GM21737 (cell line): ENCODE data around the gene CDKN2A.
"Not testable (repeated sequence)": the region's sequence is repeated elsewhere in the genome, so short reads cannot be mapped to it uniquely, and the experiment has no call there.

Experiments
- ATAC-seq: cut with Tn5 transposase; IDR thresholded peaks from one replicate; pipeline ENCODE4 v1.9.1; 2021; ENCODE audit warnings: mild to moderate bottlenecking, moderate library complexity; ENCODE audit not compliant: unreplicated experiment

The CDKN2A gene

DNA sequence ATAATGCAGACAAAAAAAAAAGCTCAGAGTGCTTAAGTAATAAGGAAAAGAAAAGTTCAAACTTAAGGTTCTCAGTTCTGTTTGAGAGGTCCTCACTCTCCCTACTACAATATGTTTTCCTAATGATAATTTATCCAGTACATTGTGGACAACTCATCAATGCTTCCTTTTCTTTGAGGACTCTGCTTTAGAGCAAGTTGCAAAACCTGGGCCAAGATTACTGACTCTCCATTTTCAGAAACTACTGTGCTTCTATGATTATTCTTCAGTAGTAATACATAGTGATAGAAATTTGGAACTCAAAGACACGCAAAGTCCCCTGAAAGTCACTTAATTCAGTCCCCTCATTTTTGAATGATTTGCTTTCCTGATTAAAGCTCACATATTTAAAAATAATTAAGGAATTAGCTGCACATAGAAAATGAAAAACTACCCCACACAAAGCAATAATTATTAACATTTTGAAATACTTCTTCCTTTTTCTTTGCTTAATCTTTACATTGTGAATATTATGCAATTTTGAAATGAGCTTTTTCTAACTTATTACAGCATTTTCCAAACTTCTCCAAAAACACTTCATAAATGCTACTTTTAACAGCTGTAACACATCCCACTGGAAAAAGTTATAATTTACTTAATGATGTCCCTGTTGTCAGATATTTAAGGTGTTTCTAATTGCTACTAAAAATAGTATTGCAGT is 11.2 kb downstream of the CDKN2A start:
- ATAC-seq = no peak

DNA sequence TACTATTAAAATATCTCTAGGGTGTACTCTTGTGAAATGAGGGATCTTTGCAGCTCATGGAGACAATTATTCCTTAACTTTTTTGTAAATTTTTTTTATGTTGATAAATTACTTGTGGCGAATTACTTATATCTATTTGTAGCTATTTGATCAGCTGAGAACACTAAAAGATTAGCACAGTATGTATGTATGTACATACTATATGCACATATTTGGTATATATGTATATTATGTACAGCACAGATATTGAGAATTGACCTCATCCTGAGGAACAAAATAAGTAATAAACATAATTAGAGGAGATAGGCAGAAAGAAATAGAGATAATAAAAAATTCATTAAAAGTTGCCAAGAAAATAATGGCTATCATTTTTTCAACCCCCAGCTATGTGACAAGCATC is 11.8 kb downstream of the CDKN2A start:
- no peak for ATAC-seq

DNA sequence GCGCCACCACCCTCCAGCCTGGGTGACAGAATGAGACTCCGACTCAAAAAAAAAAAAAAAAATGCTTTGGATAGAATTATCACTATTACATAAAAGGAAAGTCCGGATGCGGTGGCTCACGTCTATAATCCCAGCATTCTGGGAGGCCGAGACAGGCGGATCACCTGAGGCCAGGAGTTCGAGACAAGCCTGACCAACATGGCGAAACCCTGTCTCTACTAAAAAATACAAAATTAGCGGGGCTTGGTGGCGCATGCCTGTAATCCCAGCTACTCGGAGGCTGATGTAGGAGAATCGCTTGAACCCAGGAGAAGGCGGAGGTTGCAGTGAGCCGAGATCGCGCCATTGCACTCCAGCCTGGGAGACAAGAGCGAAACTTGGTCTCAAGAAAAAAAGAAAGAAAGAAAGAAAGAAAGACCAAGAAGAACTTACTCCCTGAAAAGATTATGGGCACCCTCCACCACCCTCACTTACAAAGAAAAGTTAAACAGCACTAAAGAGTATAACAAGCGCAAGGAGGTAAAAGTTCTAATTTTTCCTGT is 17.8 kb downstream of the CDKN2A start:
- ATAC-seq = no peak

DNA sequence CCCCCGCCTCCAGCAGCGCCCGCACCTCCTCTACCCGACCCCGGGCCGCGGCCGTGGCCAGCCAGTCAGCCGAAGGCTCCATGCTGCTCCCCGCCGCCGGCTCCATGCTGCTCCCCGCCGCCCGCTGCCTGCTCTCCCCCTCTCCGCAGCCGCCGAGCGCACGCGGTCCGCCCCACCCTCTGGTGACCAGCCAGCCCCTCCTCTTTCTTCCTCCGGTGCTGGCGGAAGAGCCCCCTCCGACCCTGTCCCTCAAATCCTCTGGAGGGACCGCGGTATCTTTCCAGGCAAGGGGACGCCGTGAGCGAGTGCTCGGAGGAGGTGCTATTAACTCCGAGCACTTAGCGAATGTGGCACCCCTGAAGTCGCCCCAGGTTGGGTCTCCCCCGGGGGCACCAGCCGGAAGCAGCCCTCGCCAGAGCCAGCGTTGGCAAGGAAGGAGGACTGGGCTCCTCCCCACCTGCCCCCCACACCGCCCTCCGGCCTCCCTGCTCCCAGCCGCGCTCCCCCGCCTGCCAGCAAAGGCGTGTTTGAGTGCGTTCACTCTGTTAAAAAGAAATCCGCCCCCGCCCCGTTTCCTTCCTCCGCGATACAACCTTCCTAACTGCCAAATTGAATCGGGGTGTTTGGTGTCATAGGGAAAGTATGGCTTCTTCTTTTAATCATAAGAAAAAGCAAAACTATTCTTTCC is 19.3 kb downstream of the CDKN2A start:
- ATAC-seq = peak; percentile 58

DNA sequence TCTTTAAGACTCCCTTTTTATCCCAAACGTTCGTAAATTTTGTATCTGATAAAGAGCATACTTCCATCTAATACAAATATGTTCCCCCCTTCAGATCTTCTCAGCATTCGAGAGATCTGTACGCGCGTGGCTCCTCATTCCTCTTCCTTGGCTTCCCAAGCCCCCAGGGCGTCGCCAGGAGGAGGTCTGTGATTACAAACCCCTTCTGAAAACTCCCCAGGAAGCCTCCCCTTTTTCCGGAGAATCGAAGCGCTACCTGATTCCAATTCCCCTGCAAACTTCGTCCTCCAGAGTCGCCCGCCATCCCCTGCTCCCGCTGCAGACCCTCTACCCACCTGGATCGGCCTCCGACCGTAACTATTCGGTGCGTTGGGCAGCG is 19.9 kb downstream of the CDKN2A start:
- ATAC-seq = no peak

DNA sequence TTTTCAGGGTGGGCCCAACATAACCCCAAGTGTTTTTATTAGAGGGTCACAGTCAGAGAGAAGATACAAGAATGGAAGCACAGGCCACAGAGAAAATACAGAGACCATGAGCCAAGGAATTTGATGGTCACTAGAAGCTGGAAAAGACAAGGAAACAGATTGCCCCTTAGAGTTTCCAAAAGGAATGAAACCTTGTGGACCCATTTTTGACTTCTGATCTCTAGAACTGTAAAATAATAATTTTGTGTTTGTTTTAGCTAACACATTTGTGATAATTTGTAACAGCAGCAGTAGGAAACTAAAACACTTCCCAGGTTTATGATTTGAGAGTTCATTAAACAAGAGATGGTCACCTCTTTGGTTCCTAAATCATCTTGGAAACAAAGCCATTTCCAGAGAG is 21.8 kb downstream of the CDKN2A start:
- no peak for ATAC-seq

DNA sequence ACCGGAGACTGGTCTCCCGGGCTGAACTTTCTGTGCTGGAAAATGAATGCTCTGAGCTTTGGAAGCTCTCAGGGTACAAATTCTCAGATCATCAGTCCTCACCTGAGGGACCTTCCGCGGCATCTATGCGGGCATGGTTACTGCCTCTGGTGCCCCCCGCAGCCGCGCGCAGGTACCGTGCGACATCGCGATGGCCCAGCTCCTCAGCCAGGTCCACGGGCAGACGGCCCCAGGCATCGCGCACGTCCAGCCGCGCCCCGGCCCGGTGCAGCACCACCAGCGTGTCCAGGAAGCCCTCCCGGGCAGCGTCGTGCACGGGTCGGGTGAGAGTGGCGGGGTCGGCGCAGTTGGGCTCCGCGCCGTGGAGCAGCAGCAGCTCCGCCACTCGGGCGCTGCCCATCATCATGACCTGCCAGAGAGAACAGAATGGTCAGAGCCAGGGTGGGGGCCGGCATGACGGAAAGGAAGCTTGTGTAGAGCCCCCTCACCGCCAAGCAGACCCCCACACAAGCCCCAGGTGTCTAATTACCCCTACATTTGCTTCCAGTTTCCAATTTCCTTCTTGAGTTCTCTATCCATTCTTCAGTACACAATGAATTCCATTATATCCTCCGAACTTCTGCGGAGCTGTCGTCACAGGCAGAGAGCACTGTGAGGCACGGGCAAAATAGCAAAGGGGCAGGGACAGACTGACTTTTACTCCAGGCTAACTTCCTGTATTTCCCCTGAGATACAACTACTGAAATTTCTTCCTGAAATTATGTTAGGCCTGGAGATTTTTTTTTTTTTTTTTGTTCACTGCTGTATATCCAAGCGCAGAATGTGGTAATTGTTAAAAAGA is 23.2 kb downstream of the CDKN2A start:
- ATAC-seq = no peak

DNA sequence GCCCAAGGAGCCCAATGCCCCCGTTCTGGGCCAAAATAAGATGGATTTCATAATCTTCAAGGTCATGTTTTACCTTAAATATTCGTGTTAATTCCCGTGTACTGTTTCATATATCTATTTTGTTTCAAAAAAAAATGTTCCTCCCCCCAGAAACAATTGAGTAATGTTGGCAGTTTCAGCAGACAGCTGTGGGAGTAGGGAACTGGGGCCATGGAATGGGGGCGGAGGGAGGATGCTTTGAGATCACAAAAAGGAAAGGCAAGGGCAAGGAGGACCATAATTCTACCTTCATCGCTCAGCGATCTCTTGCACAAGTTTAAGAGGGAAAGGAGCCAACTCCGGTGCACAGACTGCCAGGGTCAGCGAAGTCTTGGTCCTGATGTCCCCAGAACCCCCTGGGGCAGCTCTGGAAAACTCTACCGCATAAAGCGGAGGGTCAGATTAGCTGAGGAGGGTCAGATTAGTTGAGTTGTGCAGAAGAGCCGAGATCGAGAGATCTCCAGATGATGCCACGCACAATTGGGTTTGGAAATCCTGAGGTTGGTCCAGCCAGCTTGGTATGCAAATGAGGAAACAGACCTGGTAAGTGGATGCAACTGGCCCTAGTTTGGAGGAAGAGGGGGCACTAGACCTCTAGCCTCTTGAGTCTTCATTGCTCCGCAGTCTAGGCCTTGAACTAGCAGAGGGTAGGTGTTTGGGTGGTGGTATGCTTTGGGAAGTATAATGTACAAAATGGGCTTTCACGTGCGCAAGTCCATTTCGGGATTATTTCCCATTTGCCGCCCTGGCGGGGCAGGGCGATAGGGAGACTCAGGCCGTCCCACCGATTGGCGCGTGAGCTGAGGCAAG is 24.0 kb downstream of the CDKN2A start:
- ATAC-seq = no peak

DNA sequence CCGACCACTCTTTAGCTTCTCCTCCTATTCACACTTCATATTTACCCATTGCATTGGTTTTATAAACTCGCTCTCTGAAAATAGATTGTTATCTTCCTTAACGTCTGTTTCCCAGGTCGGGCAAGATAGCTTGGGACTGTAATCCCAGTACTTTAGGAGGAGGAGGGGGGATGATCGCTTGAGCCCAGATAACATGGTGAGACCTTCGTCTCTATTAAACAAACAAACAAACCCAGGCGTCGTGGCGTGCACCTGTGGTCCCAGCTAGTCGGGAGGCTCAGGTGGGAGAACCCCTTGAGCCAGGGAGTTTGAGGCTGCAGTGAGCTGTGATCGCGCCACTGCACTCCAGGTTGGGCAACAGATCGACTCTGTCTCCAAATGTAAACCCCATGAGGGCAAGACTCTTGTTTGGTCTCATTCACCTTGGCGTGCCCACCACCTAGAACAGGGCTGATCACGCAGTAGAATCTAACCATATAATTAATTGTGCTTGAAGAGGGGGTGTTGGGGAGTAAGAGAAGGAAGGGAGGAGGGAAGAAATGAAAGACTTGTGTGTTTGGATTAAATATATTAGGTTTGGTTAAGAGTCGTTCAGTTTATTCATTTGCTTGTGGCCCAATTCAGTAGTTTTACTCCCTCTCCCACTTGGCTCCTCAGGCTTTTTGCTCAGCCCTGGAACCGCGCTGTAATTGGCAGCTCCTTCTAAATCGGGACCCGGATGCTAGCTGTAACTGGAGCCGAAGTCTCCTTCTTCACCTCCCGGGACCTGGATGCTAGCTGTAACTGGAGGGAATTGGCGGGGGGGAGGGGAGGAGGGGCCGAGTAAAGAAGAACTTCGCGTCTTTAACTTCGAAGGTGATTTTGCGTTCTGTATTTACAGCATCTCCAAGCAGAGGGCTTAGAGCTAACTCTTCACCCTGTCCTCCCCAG is 24.9 kb downstream of the CDKN2A start:
- no peak for ATAC-seq

DNA sequence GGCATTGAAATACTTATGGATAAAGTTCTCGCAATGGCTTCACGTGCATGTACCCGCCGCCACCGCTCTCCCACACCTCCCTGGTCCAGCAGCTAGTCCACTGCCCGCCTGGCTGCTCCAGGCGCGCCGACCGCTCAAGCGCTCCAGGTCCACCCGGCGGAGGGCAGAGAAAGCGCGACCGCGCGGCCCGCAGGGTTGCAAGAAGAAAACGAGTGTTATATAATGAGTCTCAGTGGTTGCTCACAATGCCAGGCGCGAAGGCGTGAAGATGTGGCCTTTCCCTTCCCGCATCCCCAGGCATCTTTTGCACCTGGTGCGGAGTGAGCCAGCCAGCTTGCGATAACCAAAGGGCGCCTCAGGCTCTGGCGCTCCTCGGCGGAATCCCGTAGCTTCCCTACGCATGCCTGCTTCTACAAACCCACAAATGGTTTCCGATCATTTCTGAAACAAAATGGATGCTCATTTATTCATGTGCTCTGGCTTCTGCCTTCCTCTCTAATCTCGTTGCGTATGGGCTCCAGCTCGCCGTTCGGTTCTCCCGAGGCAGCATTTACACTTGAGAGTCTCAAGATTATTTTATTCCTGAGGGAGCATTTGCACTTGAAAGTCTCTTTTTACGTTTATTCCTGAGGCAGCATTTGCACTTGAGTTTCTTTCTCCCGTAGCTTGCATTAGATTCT is 25.7 kb downstream of the CDKN2A start:
- ATAC-seq = no peak

DNA sequence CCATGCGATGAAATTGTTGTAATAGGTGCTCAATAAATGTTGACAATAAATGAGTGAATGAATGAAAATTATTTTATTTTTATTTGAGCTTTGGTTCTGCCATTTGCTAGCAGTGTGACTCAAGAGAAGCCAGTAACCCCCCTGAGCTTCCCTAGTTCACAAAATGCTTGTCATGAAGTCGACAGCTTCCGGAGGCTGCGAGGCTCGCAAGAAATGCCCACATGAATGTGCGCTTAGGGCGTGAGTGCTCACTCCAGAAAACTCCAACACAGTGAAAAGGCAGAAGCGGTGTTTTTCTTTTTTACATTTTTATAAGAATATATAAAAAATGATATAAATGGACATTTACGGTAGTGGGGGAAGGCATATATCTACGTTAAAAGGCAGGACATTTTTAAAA is 26.5 kb downstream of the CDKN2A start:
- no peak for ATAC-seq

DNA sequence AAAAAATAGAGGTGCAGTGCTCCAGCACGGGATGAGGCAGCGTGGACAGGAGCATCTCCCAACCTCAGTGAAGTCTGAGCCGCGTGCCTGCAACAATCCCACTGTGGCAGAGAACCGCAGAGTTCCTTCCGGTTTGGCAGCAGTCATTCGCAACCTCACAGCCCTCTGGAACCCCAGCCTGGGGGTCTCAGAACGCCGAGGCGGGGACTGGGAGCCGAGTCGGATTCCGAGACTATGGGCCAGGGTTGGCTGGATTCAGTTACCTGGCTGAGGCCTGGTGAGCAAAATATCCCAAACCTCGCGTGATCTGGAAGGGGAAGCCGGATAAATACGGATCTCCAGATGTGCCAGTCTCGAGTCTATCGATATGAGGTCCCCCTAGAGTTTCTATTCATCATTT is 27.0 kb downstream of the CDKN2A start:
- no peak for ATAC-seq

DNA sequence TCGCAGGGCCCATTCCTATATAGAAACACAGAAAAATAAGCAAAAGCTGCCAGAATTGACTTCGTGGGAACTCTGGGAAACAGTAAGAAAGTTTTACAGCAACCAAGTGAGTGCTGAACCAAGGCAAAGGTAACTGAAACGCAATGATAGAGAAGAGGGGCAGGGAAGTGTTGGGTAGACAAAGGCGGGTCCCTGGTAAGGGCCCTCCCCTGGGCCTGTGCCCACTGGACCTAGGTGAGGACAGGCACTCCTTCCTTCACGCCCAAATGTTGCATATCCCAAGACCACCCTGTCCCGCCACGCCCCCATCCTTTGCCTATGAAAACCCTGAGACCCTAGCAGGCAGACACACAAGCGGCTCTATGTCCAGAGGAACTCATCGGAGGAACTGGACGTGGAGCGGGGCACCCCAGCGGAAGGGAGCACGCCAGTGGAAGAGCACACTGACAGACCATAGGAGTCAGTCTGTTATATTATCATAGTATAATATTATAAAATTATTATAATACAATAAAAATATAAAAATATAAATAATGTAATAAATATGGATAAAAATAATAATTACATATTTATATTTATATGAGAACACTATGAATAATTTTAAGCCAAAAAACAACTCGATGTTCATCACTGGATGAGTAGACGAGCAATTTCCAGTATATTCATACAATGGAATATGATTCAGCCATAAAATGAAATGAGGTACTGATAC is 27.9 kb downstream of the CDKN2A start:
- no peak for ATAC-seq

DNA sequence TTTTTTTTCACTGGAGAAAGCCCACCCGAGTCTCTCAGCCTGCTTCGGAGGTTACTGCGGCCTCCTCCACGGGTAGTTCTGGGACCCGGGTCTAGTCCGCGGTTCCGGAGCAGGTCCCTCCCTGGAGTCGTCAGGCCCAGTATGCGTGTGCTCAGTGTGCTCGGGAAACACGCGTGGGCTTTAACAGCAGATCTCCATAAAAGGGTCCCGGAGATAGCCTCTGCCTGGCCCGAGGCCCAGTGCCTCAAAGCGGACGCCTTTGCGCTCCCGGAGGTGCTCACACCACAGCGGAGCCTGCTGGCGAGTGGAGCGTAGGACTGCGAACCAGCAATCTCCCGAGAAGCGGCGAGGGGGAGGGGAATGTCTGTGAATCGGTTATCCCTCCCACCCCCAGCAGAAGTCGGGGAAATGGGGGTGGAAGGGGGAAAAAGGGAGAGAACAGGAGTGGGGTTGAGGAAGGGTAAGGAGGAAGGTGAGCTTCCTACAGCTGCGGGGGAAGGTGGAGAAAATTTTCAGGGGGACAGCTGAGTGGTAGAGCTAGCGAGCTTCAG is 28.7 kb downstream of the CDKN2A start:
- ATAC-seq = peak; percentile 72

DNA sequence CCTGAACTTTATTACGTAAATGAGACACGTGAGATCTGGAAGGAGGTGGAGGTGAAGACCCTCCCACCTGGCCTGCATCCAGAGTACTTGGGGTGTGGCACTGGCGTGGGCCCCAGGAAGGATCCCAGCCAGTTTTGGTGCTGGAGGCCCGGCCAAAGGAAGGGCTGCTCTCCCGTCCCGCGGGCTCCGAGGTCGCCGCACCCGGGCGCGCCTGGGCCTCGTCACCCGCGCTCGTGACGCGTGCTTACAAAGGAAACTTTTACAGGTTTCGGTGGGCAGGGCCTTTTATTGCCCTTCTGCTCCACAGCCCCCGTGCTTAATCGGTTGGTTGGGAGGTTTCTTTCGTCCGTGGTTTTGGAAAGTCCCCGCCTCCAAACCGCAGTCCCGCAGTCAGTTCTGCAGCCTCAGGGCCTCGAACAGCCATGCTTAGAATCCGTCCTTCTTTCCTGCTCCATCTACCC is 29.2 kb downstream of the CDKN2A start:
- ATAC-seq = peak; percentile 52

DNA sequence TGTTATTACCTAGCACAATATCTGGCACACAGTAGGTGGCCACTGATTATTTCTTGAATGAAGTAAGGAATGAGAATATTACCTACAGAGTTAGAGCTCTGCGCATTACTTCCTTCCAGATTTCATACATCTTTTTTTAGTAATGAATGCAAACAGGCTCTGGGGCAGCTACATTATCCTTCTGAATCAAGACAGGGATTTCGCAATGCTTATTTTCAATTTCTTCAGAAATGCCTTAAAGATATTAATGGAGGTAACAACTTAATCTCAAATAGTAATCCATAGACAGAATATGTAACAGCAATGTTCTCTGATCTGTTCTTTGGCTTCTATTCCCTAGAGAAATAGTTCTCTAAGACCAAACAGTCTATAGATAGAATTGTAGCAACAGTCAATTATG is 32.6 kb downstream of the CDKN2A start:
- ATAC-seq = no peak

DNA sequence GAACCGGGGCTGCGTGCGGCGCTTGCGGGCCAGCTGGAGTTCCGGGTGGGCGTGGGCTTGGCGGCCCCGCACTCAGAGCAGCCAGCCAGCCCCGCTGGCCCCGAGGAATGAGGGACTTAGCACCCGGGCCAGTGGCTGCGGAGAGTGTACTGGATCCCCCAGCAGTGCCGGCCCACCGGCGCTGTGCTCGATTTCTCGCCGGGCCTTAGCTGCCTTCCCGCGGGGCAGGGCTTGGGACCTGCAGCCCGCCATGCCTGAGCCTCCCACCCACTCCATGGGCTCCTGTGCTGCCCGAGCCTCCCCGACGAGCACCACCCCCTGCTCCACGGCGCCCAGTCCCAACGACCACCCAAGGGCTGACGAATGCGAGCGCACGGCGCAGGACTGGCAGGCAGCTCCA is 34.9 kb downstream of the CDKN2A start:
- ATAC-seq = not testable (repeated sequence)

DNA sequence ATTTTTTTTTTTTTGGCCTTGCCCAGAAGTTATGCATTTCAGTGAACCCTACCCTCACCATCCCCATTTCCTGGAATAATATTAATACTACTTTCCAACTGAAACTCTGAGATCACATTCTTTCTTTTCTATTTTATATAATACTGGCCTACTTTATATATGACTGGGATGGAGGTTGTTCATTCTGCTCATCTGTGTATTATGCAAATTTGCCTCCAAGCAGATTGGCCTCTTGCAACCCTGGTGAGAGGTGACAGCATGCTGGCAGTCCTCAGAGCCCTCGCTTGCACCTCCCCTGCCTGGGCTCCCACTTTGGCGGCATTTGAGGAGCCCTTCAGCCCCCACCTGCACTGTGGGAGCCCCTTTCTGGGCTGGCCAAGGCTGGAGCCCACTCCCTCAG is 35.4 kb downstream of the CDKN2A start:
- ATAC-seq = no peak
